ENCODE measurements around the gene ADAMTS18.
"Not testable (repeated sequence)": the region's sequence is repeated elsewhere in the genome, so short reads cannot be mapped to it uniquely, and the experiment has no call there.

ADAMTS18 gene

DNA sequence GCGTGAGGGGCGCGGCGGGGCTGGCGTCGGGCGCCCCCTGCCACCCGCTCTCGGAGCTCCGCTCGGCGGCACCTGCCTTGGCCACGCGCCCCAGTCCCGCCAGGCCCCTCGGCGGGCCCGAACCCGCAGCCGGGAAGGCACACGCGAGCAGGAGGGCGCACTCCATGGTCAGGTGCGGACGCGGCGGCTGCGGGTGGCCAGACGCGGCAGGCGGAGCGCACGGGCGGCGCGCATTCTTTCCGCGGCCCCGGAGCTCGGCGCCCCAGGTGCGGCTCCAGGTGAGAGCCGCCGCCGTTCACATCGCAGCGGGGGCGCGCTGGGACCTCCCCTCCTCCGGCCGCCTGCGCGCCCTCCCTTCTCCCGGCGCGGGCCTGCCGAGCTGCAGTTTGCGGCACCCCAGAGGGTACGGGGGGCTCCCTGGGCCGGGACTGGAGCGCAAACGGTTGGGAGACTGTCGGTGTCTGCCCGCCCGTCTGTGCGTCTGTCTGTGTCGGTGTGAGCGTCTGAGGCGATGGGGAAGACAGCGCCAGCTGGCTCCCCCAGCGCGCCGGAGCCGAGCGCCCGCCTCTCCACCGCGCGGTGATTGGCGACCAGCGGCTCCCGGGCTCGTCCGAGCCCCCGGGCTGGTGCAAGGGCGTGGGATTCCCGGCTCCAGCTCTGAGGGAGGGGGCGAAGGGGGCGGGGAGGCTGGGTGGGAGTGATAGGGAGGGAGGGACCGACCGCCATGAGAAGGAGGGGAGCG lies at the start of gene ADAMTS18:
Gene ADAMTS18, minus strand, starts transcription at position 505 of the 742 bp plus-strand sequence. Its CDS starts 339 bp downstream, at position 166.
- ATAC-seq, result no peak

DNA sequence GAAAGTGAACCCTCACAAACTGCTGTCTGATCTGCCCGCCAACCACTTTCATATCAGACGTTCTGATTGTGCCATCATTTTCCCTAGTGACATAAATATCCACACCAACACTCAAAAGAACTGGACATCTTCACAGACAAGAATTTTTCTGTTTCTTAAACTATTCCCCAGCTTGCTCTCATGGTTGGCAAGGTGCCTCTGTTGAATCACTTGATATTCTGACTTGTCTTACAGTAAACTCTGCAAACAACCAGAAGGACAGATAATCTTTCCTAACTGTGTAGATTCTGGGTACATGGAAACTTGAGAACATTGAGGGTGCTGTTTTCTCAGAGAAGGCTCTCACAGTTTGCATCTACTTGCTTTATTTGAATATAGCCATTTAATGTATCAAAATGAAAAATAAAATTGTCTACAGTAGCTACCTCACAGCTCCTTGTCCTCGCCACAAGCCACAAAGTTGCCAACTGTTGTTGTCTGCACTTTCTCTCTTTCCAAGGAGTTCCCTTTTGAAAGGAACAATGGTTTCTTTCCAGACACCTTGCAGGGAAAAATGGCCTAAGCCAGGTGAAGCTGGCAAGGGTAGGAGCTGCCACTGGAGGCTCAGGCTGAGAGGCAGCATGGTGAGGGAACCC lies 46.0 kb upstream of the ADAMTS18 start:
- DNase-seq (no peak), ATAC-seq (no peak)

More for the DNA sequence above, at the start of gene ADAMTS18:
- DNase-seq, result no peak

GRCh38 chr16:77472262-77472661 lies 37.4 kb upstream of the ADAMTS18 start:
- no peak for ATAC-seq
- DNase-seq, result no peak

GRCh38 chr16:77470851-77471250 lies 36.0 kb upstream of the ADAMTS18 start:
- no peak for DNase-seq
- ATAC-seq, result no peak

- ATAC-seq (no peak), DNase-seq (no peak)
Measured at GRCh38 chr16:77469634-77470033, 34.8 kb upstream of the ADAMTS18 start.

DNA sequence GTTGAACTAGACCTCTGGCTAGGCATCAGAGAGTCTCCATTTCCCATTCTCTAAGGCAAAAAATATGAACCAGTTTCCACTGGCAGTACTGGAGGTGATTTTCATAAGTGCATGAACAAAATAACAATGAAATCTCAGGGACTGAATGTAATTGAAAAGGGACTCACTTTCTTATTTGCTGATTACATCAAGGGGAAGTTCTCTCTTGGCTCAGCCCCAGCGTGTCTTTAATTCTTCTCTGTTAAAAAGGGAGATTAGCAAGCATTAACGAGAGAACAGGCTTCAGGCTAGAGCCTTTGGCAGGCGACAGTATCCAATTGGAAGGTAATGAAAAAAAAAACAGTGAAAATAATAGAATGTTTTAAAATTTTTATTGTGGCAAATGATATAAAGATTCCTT lies 34.0 kb upstream of the ADAMTS18 start:
- ATAC-seq, result no peak

DNA sequence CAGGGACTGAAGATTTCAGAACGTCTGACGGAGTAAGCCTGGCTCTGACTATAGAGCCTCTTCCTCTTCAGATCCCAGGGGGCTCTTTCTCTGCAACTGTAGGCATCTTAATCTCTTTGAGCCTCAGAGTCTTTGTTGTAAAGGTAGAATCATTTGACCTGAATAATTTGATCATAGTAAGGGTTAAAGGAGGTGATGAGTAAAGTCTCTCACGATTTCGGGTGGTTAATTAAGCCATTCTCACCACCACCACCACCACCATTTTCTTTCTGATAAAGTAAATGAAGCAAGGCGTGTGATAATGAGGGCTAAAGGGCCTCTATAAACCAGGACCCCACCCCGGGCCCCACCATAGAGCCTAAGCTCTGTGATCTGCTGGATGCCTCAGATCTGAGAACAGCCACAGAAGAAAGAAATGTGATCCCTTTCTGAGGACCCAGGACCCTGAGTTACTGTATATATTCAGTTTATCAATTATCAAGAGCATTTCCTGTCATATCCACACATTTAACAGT lies 33.0 kb upstream of the ADAMTS18 start:
- DNase-seq (no peak), ATAC-seq (no peak)

More for the DNA sequence above, 34.0 kb upstream of the ADAMTS18 start:
- no peak for DNase-seq

- not testable (repeated sequence) for ATAC-seq, DNase-seq
Measured at GRCh38 chr16:77463659-77464058, 28.8 kb upstream of the ADAMTS18 start.

DNA sequence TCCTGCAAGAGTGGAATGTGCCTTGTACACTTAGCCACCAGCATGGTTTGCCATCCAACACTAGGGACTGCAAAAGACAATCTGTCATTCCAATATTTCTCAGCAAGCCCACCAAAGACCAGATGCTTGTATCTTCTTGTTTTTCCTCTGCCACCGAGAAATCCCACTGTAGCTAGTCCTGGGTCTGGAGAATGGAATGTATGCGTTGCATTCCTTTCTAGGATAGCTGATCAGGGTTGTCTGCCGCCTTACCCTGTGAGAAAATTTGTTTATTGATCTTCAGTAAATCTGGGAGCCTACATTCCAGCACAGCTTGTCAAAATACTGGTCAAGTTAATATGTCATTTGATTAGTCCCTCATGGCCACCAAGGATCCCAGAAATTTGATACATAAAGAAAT lies 28.1 kb upstream of the ADAMTS18 start:
- ATAC-seq (no peak), DNase-seq (no peak)

DNA sequence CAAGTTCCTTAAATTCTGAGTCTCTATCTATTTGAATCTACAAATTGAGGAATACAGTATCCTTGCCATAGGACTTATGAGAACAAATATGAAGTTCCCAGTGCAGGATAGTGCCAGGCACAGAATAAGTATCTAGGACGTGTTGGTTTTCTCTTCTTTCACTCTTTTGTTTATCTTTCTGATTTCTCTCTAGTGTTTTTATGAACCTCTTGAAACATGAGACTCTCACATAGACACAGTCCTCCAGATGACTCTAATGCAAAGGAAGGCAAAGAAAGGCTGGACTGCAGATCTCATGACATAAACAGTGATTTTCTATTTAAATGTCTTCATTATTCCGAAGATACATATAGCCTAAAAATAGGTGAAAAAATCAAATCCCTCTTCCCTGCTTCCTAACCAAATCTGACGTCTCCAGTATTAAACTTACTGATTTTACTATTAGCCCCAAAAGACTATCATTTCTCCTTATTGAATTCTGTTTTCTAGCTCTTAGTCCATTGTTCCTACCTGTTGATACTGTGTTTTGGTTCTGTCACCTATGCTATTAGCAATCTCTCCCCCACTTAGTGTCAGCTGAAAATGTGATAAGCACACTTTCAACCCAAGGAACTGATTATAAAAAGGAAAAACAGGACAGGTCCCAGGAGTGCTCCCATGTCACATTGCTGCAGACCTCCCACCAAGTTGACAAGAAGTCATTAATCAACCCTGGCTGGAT lies 24.9 kb upstream of the ADAMTS18 start:
- DNase-seq, result no peak
- ATAC-seq, result no peak

- DNase-seq, result no peak
- no peak for ATAC-seq
Measured at GRCh38 chr16:77457046-77457445, 22.2 kb upstream of the ADAMTS18 start.

- ATAC-seq (no peak), DNase-seq (no peak)
Measured at GRCh38 chr16:77452243-77452642, 17.4 kb upstream of the ADAMTS18 start.

DNA sequence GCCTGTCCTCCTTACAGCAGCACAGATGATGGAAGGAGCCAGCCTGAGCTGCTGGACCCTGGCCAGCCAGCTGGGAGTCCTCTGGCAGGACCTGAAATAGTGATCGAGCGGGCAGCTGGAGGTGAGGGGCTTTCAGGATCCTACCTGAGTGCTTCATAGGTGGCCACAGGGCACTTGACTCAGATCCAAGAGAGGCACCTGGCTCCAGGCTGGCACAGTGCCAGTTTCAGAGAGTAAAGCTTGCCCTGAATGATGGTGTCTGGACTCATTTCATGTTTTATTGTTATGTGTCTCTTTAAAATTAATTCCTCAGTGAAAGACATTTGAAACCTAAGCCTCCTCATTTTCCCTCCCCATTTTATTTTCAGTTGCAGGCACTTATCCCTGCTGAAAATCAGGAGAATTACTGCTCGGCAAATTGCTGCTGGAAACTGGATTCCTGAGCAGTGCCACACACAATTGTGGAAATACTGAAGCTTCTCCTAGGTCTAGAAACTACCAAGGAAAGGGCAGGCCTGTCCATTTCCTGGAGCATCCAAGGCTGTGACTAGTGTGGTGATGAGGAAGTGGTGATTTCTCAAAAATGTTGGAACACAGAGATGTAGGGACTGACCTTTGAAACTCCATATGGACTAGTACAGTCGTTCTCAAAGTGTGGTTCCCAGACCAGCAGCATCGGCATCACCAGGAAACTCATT lies 16.1 kb upstream of the ADAMTS18 start:
- ATAC-seq (no peak), DNase-seq (no peak)

DNA sequence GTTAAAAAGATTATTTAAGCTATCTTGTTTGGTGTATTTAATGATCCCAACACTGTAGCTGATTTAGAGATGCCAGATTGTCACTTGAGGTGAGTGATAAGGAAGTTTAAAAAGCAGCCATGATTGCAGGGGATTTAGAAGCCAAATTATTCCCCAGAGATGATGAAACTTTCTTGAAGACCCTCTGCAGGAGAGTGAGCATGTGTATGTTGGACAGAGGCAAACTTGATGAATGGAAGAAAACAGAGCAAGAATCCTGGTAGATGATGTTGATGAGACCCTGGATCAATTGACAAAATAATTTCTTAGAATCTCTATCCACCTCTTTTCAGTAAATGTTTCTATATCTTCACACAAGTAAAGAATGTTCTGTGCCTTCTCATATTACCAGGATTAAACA lies 14.4 kb upstream of the ADAMTS18 start:
- ATAC-seq (no peak), DNase-seq (no peak)

GRCh38 chr16:77445324-77445723 lies 10.5 kb upstream of the ADAMTS18 start:
- DNase-seq (no peak), ATAC-seq (no peak)

- DNase-seq (no peak), ATAC-seq (no peak)
Measured at GRCh38 chr16:77444147-77444460, 9.3 kb upstream of the ADAMTS18 start.

GRCh38 chr16:77443357-77444146 lies 8.7 kb upstream of the ADAMTS18 start:
- ATAC-seq, result no peak
- DNase-seq, result no peak

DNA sequence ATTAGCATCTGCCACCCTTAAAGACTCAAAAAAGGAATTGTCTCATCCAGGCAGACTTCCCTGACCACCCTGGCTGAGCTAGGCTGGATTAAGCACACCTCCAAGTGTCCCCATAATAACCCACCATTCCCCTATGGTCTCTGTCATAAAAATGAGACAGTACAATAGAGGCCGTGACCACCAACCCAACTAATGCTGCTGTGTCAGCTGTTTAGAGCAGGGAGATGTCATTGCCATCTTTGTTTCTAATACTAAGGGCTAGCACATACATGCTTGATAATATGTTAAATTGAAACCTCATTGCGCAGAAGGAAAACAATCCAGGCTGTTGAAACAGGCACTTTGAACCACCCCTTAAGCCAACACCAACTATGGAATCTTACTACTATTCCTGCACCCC lies 7.2 kb upstream of the ADAMTS18 start:
- no peak for ATAC-seq
- DNase-seq, result no peak

- ATAC-seq, result no peak
- DNase-seq, result no peak
Measured at GRCh38 chr16:77439106-77439505, 4.3 kb upstream of the ADAMTS18 start.

GRCh38 chr16:77437859-77438258 lies 3.0 kb upstream of the ADAMTS18 start:
- ATAC-seq, result no peak
- no peak for DNase-seq

GRCh38 chr16:77435272-77435820 lies 512 bp upstream of the ADAMTS18 start:
- ATAC-seq (no peak), DNase-seq (no peak)
